Measurements from ENCODE around the gene NSD2. TPM values are rescaled to one million over a fixed set of nuclear protein-coding genes. Genes with fewer than 3 reads are reported as not detected.

The NSD2 gene
- total and polyA plus RNA-seq, 5 experiments from 2014 or later = 3.8 to 37.4 (median 5.4) TPM

- H3K27me3 Mint-ChIP-seq = no peaks in the 10 kb centered on the region
- H3K4me1 Mint-ChIP-seq = peaks cover 8 to 11% (median 10%) of the 10 kb centered on the region in 4 donors
- no peak for DNase-seq
- no peaks in the 10 kb centered on the region for H3K9me3 Mint-ChIP-seq
- peak overlapping the region in 2 of 10 donors; percentile 46 to 66 for H3K27ac Mint-ChIP-seq
- POLR2A ChIA-PET = no interaction called here
- H3K4me3 Mint-ChIP-seq = no peak overlapping the region
- no peak for ATAC-seq
- peaks cover 0 to 10% (median 0%) of the 10 kb centered on the region in 3 donors for H3K36me3 Mint-ChIP-seq
These were observed 24.9 kb downstream of the NSD2 start for GRCh38 chr4:1895971-1896657.

- POLR2A ChIA-PET = interaction anchor here (0.7 kb wide), 1 partner anchor 90 kb away, joined by 3 read pairs; no protein-coding TSS in a partner anchor
- no peak for ATAC-seq
- no peak for DNase-seq
- peaks cover 0 to 14% (median 0%) of the 10 kb centered on the region in 3 donors for H3K36me3 Mint-ChIP-seq
- peak overlapping the region in 3 of 10 donors; percentile 20 to 66 (median 54) for H3K27ac Mint-ChIP-seq
- no peaks in the 10 kb centered on the region for H3K27me3 Mint-ChIP-seq
- H3K9me3 Mint-ChIP-seq = no peaks in the 10 kb centered on the region
- peaks cover 8 to 11% (median 9%) of the 10 kb centered on the region in 4 donors for H3K4me1 Mint-ChIP-seq
- H3K4me3 Mint-ChIP-seq = no peak overlapping the region
These were observed 25.4 kb downstream of the NSD2 start for GRCh38 chr4:1896658-1896991.

- ATAC-seq (no peak), DNase-seq (no peak)
- peaks cover 0 to 23% (median 1%) of the 10 kb centered on the region in 3 donors for H3K36me3 Mint-ChIP-seq
- no peak overlapping the region for H3K4me3 Mint-ChIP-seq
- POLR2A ChIA-PET = interaction anchor here (0.7 kb wide), 1 partner anchor 129 kb away, joined by 4 read pairs; no protein-coding TSS in a partner anchor
- H3K27me3 Mint-ChIP-seq = no peaks in the 10 kb centered on the region
- H3K9me3 Mint-ChIP-seq = no peaks in the 10 kb centered on the region
- H3K4me1 Mint-ChIP-seq = peaks cover 8 to 10% (median 9%) of the 10 kb centered on the region in 4 donors
- peak overlapping the region in 1 of 10 donors; percentile 68 for H3K27ac Mint-ChIP-seq
These were observed 26.8 kb downstream of the NSD2 start for GRCh38 chr4:1898007-1898406.

GRCh38 chr4:1898681-1899080, 27.5 kb downstream of the NSD2 start:
- ATAC-seq (peak in 1 of 2 donors; percentile 19), DNase-seq (no peak)
- H3K27ac Mint-ChIP-seq = peak overlapping the region in 1 of 10 donors; percentile 10
- H3K4me3 Mint-ChIP-seq = no peak overlapping the region
- H3K4me1 Mint-ChIP-seq = peaks cover 8 to 10% (median 9%) of the 10 kb centered on the region in 4 donors
- H3K9me3 Mint-ChIP-seq = no peaks in the 10 kb centered on the region
- no peaks in the 10 kb centered on the region for H3K27me3 Mint-ChIP-seq
- peaks cover 0 to 30% (median 4%) of the 10 kb centered on the region in 3 donors for H3K36me3 Mint-ChIP-seq
- POLR2A ChIA-PET = interaction anchor here (0.6 to 0.7 kb wide), 4 partner anchors 11 to 208 kb away, joined by 3 to 5 read pairs (median 4); no protein-coding TSS in a partner anchor

GRCh38 chr4:1899149-1900086, 28.2 kb downstream of the NSD2 start:
- Mint-ChIP-seq H3K36me3 (peaks cover 0 to 37% (median 6%) of the 10 kb centered on the region in 3 donors), H3K4me1 (peaks cover 8 to 10% (median 9%) of the 10 kb centered on the region in 4 donors), H3K4me3 (peak overlapping the region in 1 of 10 donors; percentile 61), H3K27ac (peak overlapping the region in 2 of 10 donors; percentile 10 to 22), H3K9me3 (no peaks in the 10 kb centered on the region), H3K27me3 (no peaks in the 10 kb centered on the region)
- POLR2A ChIA-PET = interaction anchor here (0.6 to 1.8 kb wide), 8 partner anchors 11 to 209 kb away, joined by 3 to 6 read pairs (median 3); partner anchors contain the start of gene NSD2
- DNase-seq (peak; percentile 46 to 86 (median 70)), ATAC-seq (peak; percentile 97 to 99)

- DNase-seq (no peak), ATAC-seq (no peak)
- H3K4me3 Mint-ChIP-seq = no peak overlapping the region
- peaks cover 6 to 9% (median 7%) of the 10 kb centered on the region in 4 donors for H3K4me1 Mint-ChIP-seq
- H3K9me3 Mint-ChIP-seq = no peaks in the 10 kb centered on the region
- H3K27me3 Mint-ChIP-seq = no peaks in the 10 kb centered on the region
- POLR2A ChIA-PET = interaction anchor here (1.0 to 1.8 kb wide), 5 partner anchors 10 to 176 kb away, joined by 3 to 6 read pairs (median 3); partner anchors contain the start of gene NSD2
- H3K36me3 Mint-ChIP-seq = peaks cover 0 to 42% (median 12%) of the 10 kb centered on the region in 3 donors
- H3K27ac Mint-ChIP-seq = no peak overlapping the region
These were observed 28.9 kb downstream of the NSD2 start for GRCh38 chr4:1900087-1900433.

GRCh38 chr4:1900624-1901023, 29.4 kb downstream of the NSD2 start:
- no peak for ATAC-seq
- Mint-ChIP-seq H3K4me1 (peaks cover 6 to 8% (median 7%) of the 10 kb centered on the region in 4 donors), H3K27me3 (no peaks in the 10 kb centered on the region), H3K27ac (no peak overlapping the region), H3K9me3 (no peaks in the 10 kb centered on the region), H3K36me3 (peaks cover 0 to 43% (median 12%) of the 10 kb centered on the region in 3 donors), H3K4me3 (no peak overlapping the region)
- POLR2A ChIA-PET = interaction anchor here (1.3 to 1.8 kb wide), 3 partner anchors 10 to 155 kb away, joined by 3 to 6 read pairs (median 3); partner anchors contain the start of gene NSD2
- DNase-seq = no peak

- peaks cover 7 to 8% (median 7%) of the 10 kb centered on the region in 4 donors for H3K4me1 Mint-ChIP-seq
- ATAC-seq = no peak
- POLR2A ChIA-PET = interaction anchor here (1.3 to 1.8 kb wide), 2 partner anchors 9 to 31 kb away, joined by 3 to 6 read pairs; partner anchors contain the start of gene NSD2
These were observed 29.9 kb downstream of the NSD2 start for GRCh38 chr4:1901127-1901526.

GRCh38 chr4:1902243-1902642, 31.1 kb downstream of the NSD2 start:
- Mint-ChIP-seq H3K9me3 (no peaks in the 10 kb centered on the region), H3K36me3 (peaks cover 0 to 58% (median 15%) of the 10 kb centered on the region in 3 donors)
- POLR2A ChIA-PET = interaction anchor here (1.0 kb wide), 1 partner anchor 166 kb away, joined by 4 read pairs; no protein-coding TSS in a partner anchor

More at GRCh38 chr4:1901127-1901526, 29.9 kb downstream of the NSD2 start:
- Mint-ChIP-seq H3K9me3 (no peaks in the 10 kb centered on the region), H3K27ac (peak overlapping the region in 1 of 10 donors; percentile 9), H3K36me3 (peaks cover 0 to 47% (median 15%) of the 10 kb centered on the region in 3 donors), H3K4me3 (no peak overlapping the region), H3K27me3 (no peaks in the 10 kb centered on the region)
- DNase-seq = no peak

GRCh38 chr4:1903035-1903434, 31.8 kb downstream of the NSD2 start:
- DNase-seq (no peak), ATAC-seq (no peak)
- no peaks in the 10 kb centered on the region for H3K27me3 Mint-ChIP-seq
- POLR2A ChIA-PET = interaction anchor here (1.0 kb wide), 1 partner anchor 167 kb away, joined by 4 read pairs; no protein-coding TSS in a partner anchor
- peaks cover 0 to 66% (median 15%) of the 10 kb centered on the region in 3 donors for H3K36me3 Mint-ChIP-seq
- H3K4me1 Mint-ChIP-seq = peaks cover 11 to 16% (median 12%) of the 10 kb centered on the region in 4 donors
- no peak overlapping the region for H3K4me3 Mint-ChIP-seq
- H3K9me3 Mint-ChIP-seq = no peaks in the 10 kb centered on the region
- H3K27ac Mint-ChIP-seq = peak overlapping the region in 1 of 10 donors; percentile 29

More at GRCh38 chr4:1902243-1902642, 31.1 kb downstream of the NSD2 start:
- H3K27me3 Mint-ChIP-seq = no peaks in the 10 kb centered on the region
- H3K4me1 Mint-ChIP-seq = peaks cover 11 to 14% (median 12%) of the 10 kb centered on the region in 4 donors
- ATAC-seq (no peak), DNase-seq (no peak)
- H3K4me3 Mint-ChIP-seq = no peak overlapping the region
- H3K27ac Mint-ChIP-seq = no peak overlapping the region

- POLR2A ChIA-PET = no interaction called here
- H3K9me3 Mint-ChIP-seq = no peaks in the 10 kb centered on the region
- no peak for DNase-seq
- H3K4me1 Mint-ChIP-seq = peaks cover 8 to 17% (median 12%) of the 10 kb centered on the region in 4 donors
- H3K27me3 Mint-ChIP-seq = no peaks in the 10 kb centered on the region
- no peak overlapping the region for H3K27ac Mint-ChIP-seq
- ATAC-seq = no peak
- H3K4me3 Mint-ChIP-seq = no peak overlapping the region
- peaks cover 0 to 71% (median 15%) of the 10 kb centered on the region in 3 donors for H3K36me3 Mint-ChIP-seq
These were observed 32.8 kb downstream of the NSD2 start for GRCh38 chr4:1904042-1904441.
